Ishikawa (cell line): Measurements from ENCODE around the gene COL27A1.

Experiments
- CEBPB ChIP-seq: IDR thresholded peaks from 2 replicates; pipeline ENCODE4 v1.6.1; 2012
- CREB1 ChIP-seq: IDR thresholded peaks from 2 replicates; pipeline ENCODE4 v1.6.1; 2012; ENCODE audit warnings: low read depth
- EGR1 ChIP-seq: IDR thresholded peaks from 2 replicates; pipeline ENCODE4 v1.6.1; 2012
- EP300 ChIP-seq: IDR thresholded peaks from 2 replicates; pipeline ENCODE4 v1.6.1; 2012; ENCODE audit warnings: borderline replicate concordance
- FOXM1 ChIP-seq: IDR thresholded peaks from 2 replicates; pipeline ENCODE4 v1.6.1; 2012; ENCODE audit warnings: low read depth, borderline replicate concordance
- NFIC ChIP-seq: IDR thresholded peaks from 2 replicates; pipeline ENCODE4 v1.6.1; 2012
- RAD21 ChIP-seq: IDR thresholded peaks from 2 replicates; pipeline ENCODE4 v1.6.1; 2012; ENCODE audit warnings: low read depth
- TAF1 ChIP-seq: IDR thresholded peaks from 2 replicates; pipeline ENCODE4 v1.6.1; 2012; ENCODE audit warnings: low read depth, mild to moderate bottlenecking
- TCF12 ChIP-seq: IDR thresholded peaks from 2 replicates; pipeline ENCODE4 v1.6.1; 2012; ENCODE audit warnings: low read depth
- TEAD4 ChIP-seq: IDR thresholded peaks from 2 replicates; pipeline ENCODE4 v1.6.1; 2012
- YY1 ChIP-seq: IDR thresholded peaks from 2 replicates; pipeline ENCODE4 v1.6.1; 2012; ENCODE audit warnings: low read depth
- ZBTB7A ChIP-seq: IDR thresholded peaks from 2 replicates; pipeline ENCODE4 v1.6.1; 2012; ENCODE audit warnings: low read depth
- TF ChIP-seq, protein P1 (sequence below): IDR thresholded peaks from 2 replicates; pipeline ENCODE4 v1.6.1; 2012
- TF ChIP-seq, protein P2 (sequence below): IDR thresholded peaks from 2 replicates; pipeline ENCODE4 v1.6.1; 2012
- TF ChIP-seq, protein P3 (sequence below): IDR thresholded peaks from 2 replicates; pipeline ENCODE4 v1.6.1; 2012; ENCODE audit warnings: low read depth, mild to moderate bottlenecking

The COL27A1 gene

DNA sequence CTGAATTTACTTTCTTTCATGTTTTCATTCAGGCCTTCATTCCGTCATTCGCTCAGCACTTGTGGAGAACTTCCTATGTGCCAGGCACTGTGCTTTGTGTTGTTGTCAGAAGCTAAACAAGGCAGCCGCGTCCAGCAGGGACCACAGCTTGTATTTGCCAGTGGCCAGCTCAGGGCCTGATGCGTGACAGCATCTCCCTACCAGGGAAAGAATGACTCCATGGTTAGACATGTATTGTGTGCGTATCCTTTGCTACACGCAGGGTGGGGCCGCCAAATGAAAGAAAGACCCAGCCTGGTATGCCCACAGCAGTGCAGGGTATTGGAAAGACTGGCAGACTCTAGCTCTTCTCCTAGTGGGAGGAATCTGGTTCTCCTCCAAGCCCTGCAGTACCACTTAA lies 4.7 kb upstream of the COL27A1 start:
- no peak for TF ChIP-seq YY1
- TF ChIP-seq, protein P1, sequence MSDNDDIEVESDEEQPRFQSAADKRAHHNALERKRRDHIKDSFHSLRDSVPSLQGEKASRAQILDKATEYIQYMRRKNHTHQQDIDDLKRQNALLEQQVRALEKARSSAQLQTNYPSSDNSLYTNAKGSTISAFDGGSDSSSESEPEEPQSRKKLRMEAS: no peak
- TF ChIP-seq NFIC: no peak
- no peak for TF ChIP-seq TAF1
- no peak for TF ChIP-seq FOXM1
- no peak for TF ChIP-seq CREB1
- TF ChIP-seq, protein P2, sequence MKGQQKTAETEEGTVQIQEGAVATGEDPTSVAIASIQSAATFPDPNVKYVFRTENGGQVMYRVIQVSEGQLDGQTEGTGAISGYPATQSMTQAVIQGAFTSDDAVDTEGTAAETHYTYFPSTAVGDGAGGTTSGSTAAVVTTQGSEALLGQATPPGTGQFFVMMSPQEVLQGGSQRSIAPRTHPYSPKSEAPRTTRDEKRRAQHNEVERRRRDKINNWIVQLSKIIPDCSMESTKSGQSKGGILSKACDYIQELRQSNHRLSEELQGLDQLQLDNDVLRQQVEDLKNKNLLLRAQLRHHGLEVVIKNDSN: no peak
- TF ChIP-seq, protein P3, sequence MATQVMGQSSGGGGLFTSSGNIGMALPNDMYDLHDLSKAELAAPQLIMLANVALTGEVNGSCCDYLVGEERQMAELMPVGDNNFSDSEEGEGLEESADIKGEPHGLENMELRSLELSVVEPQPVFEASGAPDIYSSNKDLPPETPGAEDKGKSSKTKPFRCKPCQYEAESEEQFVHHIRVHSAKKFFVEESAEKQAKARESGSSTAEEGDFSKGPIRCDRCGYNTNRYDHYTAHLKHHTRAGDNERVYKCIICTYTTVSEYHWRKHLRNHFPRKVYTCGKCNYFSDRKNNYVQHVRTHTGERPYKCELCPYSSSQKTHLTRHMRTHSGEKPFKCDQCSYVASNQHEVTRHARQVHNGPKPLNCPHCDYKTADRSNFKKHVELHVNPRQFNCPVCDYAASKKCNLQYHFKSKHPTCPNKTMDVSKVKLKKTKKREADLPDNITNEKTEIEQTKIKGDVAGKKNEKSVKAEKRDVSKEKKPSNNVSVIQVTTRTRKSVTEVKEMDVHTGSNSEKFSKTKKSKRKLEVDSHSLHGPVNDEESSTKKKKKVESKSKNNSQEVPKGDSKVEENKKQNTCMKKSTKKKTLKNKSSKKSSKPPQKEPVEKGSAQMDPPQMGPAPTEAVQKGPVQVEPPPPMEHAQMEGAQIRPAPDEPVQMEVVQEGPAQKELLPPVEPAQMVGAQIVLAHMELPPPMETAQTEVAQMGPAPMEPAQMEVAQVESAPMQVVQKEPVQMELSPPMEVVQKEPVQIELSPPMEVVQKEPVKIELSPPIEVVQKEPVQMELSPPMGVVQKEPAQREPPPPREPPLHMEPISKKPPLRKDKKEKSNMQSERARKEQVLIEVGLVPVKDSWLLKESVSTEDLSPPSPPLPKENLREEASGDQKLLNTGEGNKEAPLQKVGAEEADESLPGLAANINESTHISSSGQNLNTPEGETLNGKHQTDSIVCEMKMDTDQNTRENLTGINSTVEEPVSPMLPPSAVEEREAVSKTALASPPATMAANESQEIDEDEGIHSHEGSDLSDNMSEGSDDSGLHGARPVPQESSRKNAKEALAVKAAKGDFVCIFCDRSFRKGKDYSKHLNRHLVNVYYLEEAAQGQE: no peak
- no peak for TF ChIP-seq ZBTB7A
- TF ChIP-seq TCF12: no peak
- no peak for TF ChIP-seq CEBPB
- TF ChIP-seq TEAD4: no peak
- no peak for TF ChIP-seq RAD21
- no peak for TF ChIP-seq EGR1
- no peak for TF ChIP-seq EP300

DNA sequence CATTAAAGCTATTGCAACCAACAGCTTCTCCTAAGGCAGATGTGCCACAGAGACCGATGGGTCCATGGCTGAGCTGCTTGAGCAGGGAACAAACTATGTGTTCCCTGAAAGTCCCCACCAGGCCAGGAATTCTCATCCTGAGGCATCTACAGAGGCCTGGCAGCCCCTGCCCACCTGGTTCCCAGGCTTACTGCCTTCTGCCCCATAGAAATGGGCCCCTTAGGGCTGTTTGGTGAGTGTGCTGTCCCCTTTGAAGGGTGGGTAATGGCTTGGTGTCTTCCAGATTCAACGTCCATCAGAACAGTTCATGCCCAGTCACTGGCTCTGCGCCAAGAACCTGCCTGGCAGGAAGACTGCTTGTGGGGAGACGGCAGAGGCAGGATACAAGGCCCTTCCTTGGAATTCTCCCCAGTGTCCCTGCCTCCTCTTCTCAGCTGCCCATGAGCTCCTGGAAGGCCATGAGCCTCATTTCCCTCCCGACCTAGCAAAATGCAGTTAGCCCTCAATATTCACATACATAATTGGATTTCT lies 3.8 kb upstream of the COL27A1 start:
- TF ChIP-seq NFIC (0 out of 2 replicates have a peak, but pooled peaks have one; percentile 21), TEAD4 (no peak)

DNA sequence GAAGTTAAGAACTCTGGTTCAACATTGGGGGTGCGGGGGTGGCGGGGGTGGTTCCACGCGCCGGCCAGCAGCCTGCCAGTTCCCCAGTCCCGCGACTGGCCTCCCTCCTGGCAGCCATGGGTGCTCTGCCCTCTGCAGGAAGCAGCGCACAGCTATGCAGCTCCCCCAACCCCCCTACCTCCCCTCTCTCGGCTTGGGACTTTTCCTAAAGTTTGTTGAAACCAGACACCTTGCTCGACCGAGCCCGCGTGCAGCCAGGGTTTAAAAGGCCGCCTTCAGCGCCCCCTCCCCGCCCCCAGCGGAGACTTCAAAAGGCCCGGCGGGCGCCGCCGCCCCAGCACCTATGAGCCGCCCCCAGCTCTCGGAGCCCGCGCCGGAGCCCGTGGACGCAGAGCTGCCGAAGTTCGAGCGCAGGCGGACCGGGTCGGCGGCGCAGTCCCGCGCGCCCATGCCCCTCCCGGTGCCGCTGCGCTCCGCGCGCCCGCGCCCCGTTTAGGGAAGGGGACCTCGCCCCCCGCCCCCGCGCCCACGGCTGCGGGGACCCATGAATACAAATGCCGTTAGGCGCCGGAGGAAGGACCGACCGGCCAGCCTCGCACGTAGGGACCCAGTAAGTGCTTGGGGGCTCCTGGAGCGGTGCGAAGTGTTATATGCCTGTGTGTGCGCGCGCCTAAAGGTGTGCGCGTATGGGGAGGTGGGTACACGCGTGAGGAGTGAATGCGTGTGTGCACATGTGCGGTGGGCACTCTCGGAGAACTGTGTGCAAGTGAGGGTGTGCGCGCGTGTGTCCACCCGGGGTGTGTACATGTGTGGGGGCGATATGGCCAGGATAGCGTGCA lies 1.4 kb upstream of the COL27A1 start:
- no peak for TF ChIP-seq CREB1
- TF ChIP-seq YY1: peak; percentile 30; the same call in 1 of the 2 replicates
- TF ChIP-seq EP300: no peak
- TF ChIP-seq FOXM1: no peak
- 0 out of 2 replicates have a peak, but pooled peaks have one; percentile 30 for TF ChIP-seq TEAD4
- TF ChIP-seq, protein P3: no peak
- 0 out of 2 replicates have a peak, but pooled peaks have one; percentile 52 for TF ChIP-seq EGR1
- no peak for TF ChIP-seq TCF12
- TF ChIP-seq ZBTB7A: peak; percentile 42; the same call in 1 of the 2 replicates
- TF ChIP-seq TAF1: no peak
- TF ChIP-seq RAD21: peak; percentile 36

DNA sequence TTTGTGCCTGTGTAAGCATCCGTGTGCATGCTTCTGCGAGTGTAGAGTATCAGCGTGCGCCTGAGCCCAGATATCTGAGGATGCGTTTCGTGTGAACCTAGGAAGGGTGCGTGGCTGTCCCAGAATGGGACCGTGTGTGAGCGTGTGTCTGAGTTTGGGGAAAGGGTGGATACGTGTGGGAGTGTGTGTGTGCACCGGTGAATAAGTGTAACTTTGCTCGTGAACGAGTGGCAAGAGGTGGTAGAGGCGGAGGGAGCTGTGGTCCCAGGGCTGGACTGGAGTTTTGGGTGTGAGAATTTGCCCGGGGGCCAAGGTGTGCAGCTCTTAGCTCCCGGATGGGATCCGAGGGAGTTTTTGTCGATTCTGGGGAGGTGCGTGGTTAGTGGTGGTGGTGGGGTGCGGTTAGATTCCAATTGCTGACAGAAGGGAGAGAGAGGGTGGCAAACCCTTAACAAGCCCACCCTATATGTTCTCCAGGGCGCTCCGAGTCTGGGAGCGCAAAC lies 686 bp upstream of the COL27A1 start:
- TF ChIP-seq EP300 (no peak), TAF1 (no peak), ZBTB7A (no peak), FOXM1 (no peak), NFIC (no peak), YY1 (no peak), EGR1 (no peak), CREB1 (no peak), TEAD4 (no peak), CEBPB (no peak), TCF12 (no peak), RAD21 (no peak)
- TF ChIP-seq, protein P1: no peak
- TF ChIP-seq, protein P2: no peak

DNA sequence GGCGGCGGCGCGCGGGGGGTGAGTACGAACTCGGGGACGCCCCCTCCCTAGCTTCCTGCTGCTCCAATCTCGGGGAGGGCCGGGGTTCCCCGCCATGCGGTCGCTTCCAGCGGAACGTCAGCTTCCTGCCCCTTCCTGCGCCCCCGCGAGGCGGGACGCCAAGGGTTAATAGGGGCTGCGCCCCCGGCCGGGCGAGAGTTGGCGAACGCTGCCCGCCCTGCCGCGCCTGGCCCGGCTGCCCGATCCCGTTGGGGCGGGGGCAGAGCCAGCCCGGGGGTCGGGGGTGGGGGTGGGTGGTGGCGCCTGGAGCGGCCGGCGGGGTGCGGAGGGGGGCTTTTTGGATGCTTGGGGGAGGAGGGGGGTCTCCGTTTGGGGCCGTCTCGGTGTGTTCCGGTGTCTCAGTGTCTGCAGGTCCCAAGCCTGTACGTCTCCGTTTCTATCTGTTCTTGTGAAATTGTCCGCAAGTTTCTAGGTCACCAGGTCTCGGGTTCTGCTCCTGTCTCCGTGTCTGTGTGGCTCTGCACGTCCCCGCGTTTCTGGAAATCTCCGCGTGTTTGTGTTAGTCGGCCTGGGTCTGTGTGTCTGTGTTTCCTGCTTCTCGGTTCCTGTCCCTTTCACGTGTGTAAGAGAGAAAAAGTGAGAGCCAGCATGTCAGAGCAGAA lies 789 bp downstream of the COL27A1 start:
- peak; percentile 55; the same call in 1 of the 2 replicates for TF ChIP-seq ZBTB7A
- TF ChIP-seq, protein P2: no peak
